GM12878 (cell line): ENCODE results near the gene RAP1GAP2. TPM values are rescaled to one million over a fixed set of nuclear protein-coding genes. Genes with fewer than 3 reads are reported as not detected.
"Not testable (repeated sequence)": the region's sequence is repeated elsewhere in the genome, so short reads cannot be mapped to it uniquely, and the experiment has no call there.

Experiments
- ATAC-seq: fragments of 200-7000 bp; cut with Tn5 transposase; 3 replicates; pipeline ENCODE4 v1.9.1; 2020; ENCODE audit warnings: mild to moderate bottlenecking, moderate library complexity
- BruUV-seq: library from RNA; stranded (reverse); fragments of 400-500 nt; replicated peaks from 2 replicates; lab custom pipeline; 2021; lab: Mats Ljungman, UMichigan
- CTCF ChIA-PET: fragments of 300-600 bp; sonication (Branson Sonifier 250); formaldehyde crosslinking; extraction: SDS; loops from one replicate; lab custom pipeline; 2021; ENCODE audit warnings: inconsistent platforms; lab: Yijun Ruan, JAX
- POLR2A ChIA-PET: fragments of 350-600 bp; formaldehyde crosslinking; extraction: SDS; loops from one replicate; lab custom pipeline; 2021; ENCODE audit warnings: inconsistent platforms; lab: Charles Lee
- RAD21 ChIA-PET: fragments of 300-600 bp; sonication (Branson Sonifier 250); formaldehyde crosslinking; loops from one replicate; lab custom pipeline; 2023; ENCODE audit warnings: antibody characterized with exemption; ENCODE audit not compliant: unreplicated experiment; lab: Charles Lee
- SMC1A ChIA-PET: fragments of 300-600 bp; sonication (Branson Sonifier 250); formaldehyde crosslinking; loops from one replicate; lab custom pipeline; 2023; ENCODE audit not compliant: unreplicated experiment, uncharacterized antibody; lab: Charles Lee
- DNase-seq: peaks from one replicate; pipeline ENCODE4 v3.0.0-alpha.2; 2011; ENCODE audit warnings: low read depth, low spot score
- FAIRE-seq: peaks from 3 replicates; lab custom pipeline; 2011; peaks lifted over from hg19 to GRCh38; lab: Jason Lieb, UNC
- H2AFZ ChIP-seq: 2 replicates; pipeline ENCODE4 v1.6.0; 2011; ENCODE audit warnings: low read depth, low read length, control low read depth; ENCODE audit not compliant: control insufficient read depth
- H3K27ac ChIP-seq: 2 replicates; pipeline ENCODE4 v1.5.1; 2011; ENCODE audit warnings: control low read depth; ENCODE audit not compliant: control insufficient read depth, insufficient read depth
- H3K27me3 ChIP-seq, 2 experiments: replicated peaks in 1 of 2; 2 replicates each; pipeline versions ENCODE4 v1.6.0 to v1.6.1; 2011; ENCODE audit warnings: low read length in 1 of 2; ENCODE audit not compliant: control insufficient read depth in 2 of 2, insufficient read depth in 2 of 2
- H3K36me3 ChIP-seq, 2 experiments: 2 replicates each; pipeline ENCODE4 v1.5.1; 2011; ENCODE audit warnings: low read length in 1 of 2; ENCODE audit not compliant: control insufficient read depth in 2 of 2, insufficient read depth in 2 of 2
- H3K4me1 ChIP-seq: 2 replicates; pipeline ENCODE4 v1.6.1; 2011; ENCODE audit warnings: mild to moderate bottlenecking, low read length, moderate library complexity, mixed read lengths; ENCODE audit not compliant: control insufficient read depth, insufficient read depth
- H3K4me2 ChIP-seq: 2 replicates; pipeline ENCODE4 v1.6.0; 2011; ENCODE audit warnings: control low read depth; ENCODE audit not compliant: control insufficient read depth, insufficient read depth
- H3K4me3 ChIP-seq: fragments of 200-600 bp; sonication (generic); 2 replicates; pipeline ENCODE4 v1.5.1; 2016
- H3K79me2 ChIP-seq: 2 replicates; pipeline ENCODE4 v1.6.0; 2011; ENCODE audit warnings: low read length; ENCODE audit not compliant: control insufficient read depth, insufficient read depth
- H3K9ac ChIP-seq: 2 replicates; pipeline ENCODE4 v1.8.0; 2011; ENCODE audit warnings: low read length, control low read depth, mixed read lengths; ENCODE audit not compliant: control insufficient read depth, insufficient read depth
- H3K9me3 ChIP-seq: replicated peaks from 3 replicates; pipeline ENCODE4 v1.5.1; 2011; ENCODE audit warnings: mild to moderate bottlenecking, low read length; ENCODE audit not compliant: control insufficient read depth, insufficient read depth
- H4K20me1 ChIP-seq: 2 replicates; pipeline ENCODE4 v1.6.0; 2011; ENCODE audit not compliant: control insufficient read depth, insufficient read depth
- CBFB ChIP-seq: IDR thresholded peaks from 2 replicates; pipeline ENCODE4 v1.6.1; 2016; ENCODE audit warnings: antibody characterized with exemption, low read depth
- IKZF2 ChIP-seq, 2 experiments: fragments of 450-650 bp; IDR thresholded peaks; 2 replicates each; pipeline ENCODE4 v1.6.1; 2017; ENCODE audit warnings: mild to moderate bottlenecking in 2 of 2, moderate library complexity in 2 of 2
- RAD51 ChIP-seq: fragments of 450-650 bp; IDR thresholded peaks from 2 replicates; pipeline ENCODE4 v1.6.1; 2016; ENCODE audit warnings: moderate library complexity, mild to moderate bottlenecking, inconsistent platforms
- STAT3 ChIP-seq: IDR thresholded peaks from 2 replicates; pipeline ENCODE4 v1.6.1; 2011; ENCODE audit warnings: low read depth, low read length, improper control_type of control experiment
- ZNF274 ChIP-seq: IDR thresholded peaks from one replicate; pipeline ENCODE4 v1.8.0; 2011; ENCODE audit not compliant: insufficient read length, insufficient read depth
- ZSCAN29 ChIP-seq: fragments of 450-650 bp; IDR thresholded peaks from 2 replicates; pipeline ENCODE4 v1.6.1; 2017; ENCODE audit warnings: mild to moderate bottlenecking, moderate library complexity
- WGBS: methylation state at CpG from one replicate; pipeline ENCODE4 v1.1.6; 2016; ENCODE audit warnings: low lambda C conversion rate; ENCODE audit not compliant: insufficient replicate concordance, insufficient coverage; ENCODE audit errors: missing lambda C conversion rate; 5-methylcytosine and 5-hydroxymethylcytosine counted together
- in situ Hi-C: fragments of 300-500 bp; cut with MboI; formaldehyde crosslinking; loops from 9 replicates; pipeline ENCODE4 v1.14.3; 2018; ENCODE audit warnings: mixed read lengths
- intact Hi-C: fragments of 100-400 bp; cut with micrococcal nuclease; formaldehyde crosslinking; loops from one replicate; pipeline ENCODE4 v1.14.2; 2022; ENCODE audit not compliant: unreplicated experiment
- polyA plus RNA-seq, 11 experiments: library from polyadenylated mRNA; depleted of rRNA in 4 of 11; unstranded in 6 of 11; stranded (reverse) in 5 of 11; fragments of >200 nt; fragmentation: Nextera tagmentation in 4 of 11; fragmentation: Illumina TruSeq in 1 of 11; extraction: Ambion mirVana in 4 of 11; extraction: Trizol in 1 of 11; gene quantifications; 1 replicate in 1 of 11; 2 replicates in 10 of 11; pipeline versions ENCODE4 v1.2.1 to v1.2.3, GENCODE V29; 2011 to 2016; ENCODE audit warnings: inconsistent platforms in 2 of 11, missing spikeins in 2 of 11, low read depth in 1 of 11
- total RNA-seq, 4 experiments: library from RNA; depleted of rRNA in 3 of 4; stranded (reverse); fragments of >200 nt in 3 of 4; fragmentation: Illumina TruSeq in 1 of 4; extraction: Trizol in 1 of 4; gene quantifications; 2 replicates each; pipeline versions ENCODE4 v1.2.1 to v1.2.3, GENCODE V29; 2013 to 2021
- TF ChIP-seq, protein P1 (sequence below): IDR thresholded peaks from 2 replicates; pipeline ENCODE4 v1.6.1; 2012; ENCODE audit warnings: low read depth, low read length, improper control_type of control experiment
- TF ChIP-seq, protein P2 (sequence below): fragments of 150-350 bp; IDR thresholded peaks from 2 replicates; pipeline ENCODE4 v1.6.1; 2016; ENCODE audit warnings: low read depth, low read length

The RAP1GAP2 gene
- total and polyA plus RNA-seq, 10 of the 15 experiments (the other 5 are each of a cell fraction or from before 2014, with no cell fraction given), result 0.03 to 0.95 (median 0.49) TPM; not detected in 2

DNA sequence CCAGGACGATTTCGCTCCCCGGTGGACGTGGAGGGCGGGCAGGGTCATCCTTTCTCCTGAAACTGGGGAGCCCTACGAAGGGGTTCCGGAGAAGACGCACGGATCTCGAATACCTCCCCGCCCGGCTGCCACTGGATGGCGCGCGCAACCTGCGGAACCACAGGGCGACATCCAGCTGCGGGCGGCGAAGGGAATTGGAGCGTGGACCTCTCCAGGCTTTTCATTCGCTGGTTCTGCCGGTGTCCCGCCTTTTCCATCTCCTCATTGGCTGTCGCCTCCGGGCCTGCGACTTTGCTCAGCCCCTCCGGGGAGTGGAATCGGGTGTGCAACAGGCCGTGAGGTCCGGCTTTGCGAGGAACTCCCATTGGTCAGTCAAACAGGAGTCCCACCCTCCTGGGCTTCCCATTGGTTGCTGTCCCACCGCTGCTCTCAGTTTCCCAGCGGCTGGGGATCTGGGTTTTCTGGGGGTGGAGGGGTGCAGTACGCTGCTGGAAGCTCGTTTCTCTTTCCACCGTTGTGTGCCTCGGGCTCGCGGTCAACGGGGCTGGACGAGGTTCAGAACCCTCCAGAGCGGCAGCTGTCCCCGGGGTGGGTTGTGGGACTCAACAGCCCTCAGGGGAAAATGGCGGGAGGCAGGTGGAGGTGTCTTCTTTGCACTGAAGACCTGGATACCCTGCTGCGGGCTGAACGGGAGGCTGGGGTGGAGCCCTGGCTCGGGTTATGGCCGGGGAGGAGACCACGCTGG is 252.7 kb downstream of the RAP1GAP2 start (continued):
- TF ChIP-seq RAD51, result no peak
- no peak for TF ChIP-seq IKZF2 (IDR thresholded peaks at IDR 0.05)

DNA sequence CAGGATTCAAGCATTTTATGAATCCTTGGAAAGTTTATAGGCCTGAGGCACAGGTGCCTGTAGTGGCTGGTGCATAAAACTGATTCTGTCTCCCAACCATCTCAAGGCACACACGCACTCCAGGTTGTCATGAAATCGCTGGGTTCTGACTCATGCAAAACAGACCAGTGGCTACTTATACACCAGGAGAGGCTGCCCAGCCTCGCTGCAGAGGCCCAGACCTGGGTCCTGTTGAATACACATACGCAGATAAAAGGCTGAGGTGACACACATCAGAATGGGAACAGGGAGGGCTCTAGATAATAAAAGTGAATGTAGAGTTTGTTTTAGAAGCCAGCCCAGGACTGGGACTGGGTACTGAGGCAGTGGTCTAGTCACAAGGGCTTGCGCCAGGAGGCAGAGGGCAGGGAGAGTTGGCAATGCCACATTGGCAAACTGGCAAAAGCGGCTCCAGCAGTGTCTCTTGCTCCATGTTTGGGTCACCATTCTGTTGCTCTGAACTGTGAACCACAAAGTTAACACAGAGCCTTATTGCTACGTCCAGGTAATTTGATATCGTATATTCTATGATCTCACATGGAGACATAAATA is 253.6 kb downstream of the RAP1GAP2 start:
- ChIA-PET SMC1A (no interaction called here), RAD21 (no interaction called here), CTCF (interaction anchor here (1.0 kb wide), 1 partner anchor 10 kb away, joined by 3 read pairs; no protein-coding TSS in a partner anchor), POLR2A (no interaction called here)
- Histone ChIP-seq H3K79me2 (no peaks in the 10 kb centered on the region), H3K4me1 (no peaks in the 10 kb centered on the region), H3K27ac (no peak overlapping the region), H3K27me3 (no peaks in the 10 kb centered on the region), H3K9me3 (no peaks in the 10 kb centered on the region), H4K20me1 (no peaks in the 10 kb centered on the region), H3K36me3 (no peaks in the 10 kb centered on the region), H2AFZ (no peak overlapping the region), H3K4me3 (no peak overlapping the region), H3K4me2 (peak overlapping the region; percentile 88; the same call in 1 of the 2 replicates), H3K9ac (no peak overlapping the region)
- no TSS peak for BruUV-seq
- TF ChIP-seq ZSCAN29 (no peak), ZNF274 (no peak), STAT3 (no peak), CBFB (no peak)
- TF ChIP-seq, protein P1, sequence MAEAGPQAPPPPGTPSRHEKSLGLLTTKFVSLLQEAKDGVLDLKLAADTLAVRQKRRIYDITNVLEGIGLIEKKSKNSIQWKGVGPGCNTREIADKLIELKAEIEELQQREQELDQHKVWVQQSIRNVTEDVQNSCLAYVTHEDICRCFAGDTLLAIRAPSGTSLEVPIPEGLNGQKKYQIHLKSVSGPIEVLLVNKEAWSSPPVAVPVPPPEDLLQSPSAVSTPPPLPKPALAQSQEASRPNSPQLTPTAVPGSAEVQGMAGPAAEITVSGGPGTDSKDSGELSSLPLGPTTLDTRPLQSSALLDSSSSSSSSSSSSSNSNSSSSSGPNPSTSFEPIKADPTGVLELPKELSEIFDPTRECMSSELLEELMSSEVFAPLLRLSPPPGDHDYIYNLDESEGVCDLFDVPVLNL, result no peak
- TF ChIP-seq, protein P2, sequence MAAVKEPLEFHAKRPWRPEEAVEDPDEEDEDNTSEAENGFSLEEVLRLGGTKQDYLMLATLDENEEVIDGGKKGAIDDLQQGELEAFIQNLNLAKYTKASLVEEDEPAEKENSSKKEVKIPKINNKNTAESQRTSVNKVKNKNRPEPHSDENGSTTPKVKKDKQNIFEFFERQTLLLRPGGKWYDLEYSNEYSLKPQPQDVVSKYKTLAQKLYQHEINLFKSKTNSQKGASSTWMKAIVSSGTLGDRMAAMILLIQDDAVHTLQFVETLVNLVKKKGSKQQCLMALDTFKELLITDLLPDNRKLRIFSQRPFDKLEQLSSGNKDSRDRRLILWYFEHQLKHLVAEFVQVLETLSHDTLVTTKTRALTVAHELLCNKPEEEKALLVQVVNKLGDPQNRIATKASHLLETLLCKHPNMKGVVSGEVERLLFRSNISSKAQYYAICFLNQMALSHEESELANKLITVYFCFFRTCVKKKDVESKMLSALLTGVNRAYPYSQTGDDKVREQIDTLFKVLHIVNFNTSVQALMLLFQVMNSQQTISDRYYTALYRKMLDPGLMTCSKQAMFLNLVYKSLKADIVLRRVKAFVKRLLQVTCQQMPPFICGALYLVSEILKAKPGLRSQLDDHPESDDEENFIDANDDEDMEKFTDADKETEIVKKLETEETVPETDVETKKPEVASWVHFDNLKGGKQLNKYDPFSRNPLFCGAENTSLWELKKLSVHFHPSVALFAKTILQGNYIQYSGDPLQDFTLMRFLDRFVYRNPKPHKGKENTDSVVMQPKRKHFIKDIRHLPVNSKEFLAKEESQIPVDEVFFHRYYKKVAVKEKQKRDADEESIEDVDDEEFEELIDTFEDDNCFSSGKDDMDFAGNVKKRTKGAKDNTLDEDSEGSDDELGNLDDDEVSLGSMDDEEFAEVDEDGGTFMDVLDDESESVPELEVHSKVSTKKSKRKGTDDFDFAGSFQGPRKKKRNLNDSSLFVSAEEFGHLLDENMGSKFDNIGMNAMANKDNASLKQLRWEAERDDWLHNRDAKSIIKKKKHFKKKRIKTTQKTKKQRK, result no peak
- in situ Hi-C loops (no loop called here), intact Hi-C loops (loop anchor here (10.0 kb wide), 2 partner anchors 595 to 685 kb away; no protein-coding TSS in a partner anchor)
- 84% methylated on average over 8 of the region's 8 CpGs for WGBS
- DNase-seq, result no peak
- no peak for ATAC-seq
- no peak for FAIRE-seq

DNA sequence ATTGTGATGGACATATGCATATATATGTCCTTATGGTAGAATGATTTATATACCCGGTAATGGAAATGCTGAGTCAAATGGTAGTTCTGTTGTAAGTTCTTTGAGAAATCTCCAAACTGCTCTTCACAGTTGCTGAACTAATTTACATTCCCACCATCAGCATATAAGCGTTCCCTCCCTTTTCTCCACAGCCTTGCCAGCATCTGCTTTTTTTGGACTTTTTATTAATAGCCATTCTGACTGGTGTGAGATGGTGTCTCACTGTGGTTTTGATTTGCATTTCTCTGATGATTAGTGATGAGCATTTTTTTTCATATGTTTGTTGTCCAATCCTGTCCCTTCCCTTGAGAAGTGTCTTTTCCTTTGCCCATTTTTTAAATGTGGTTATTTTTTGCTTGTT is 258.6 kb downstream of the RAP1GAP2 start:
- H3K27ac ChIP-seq, H4K20me1 ChIP-seq, H3K9me3 ChIP-seq, H3K79me2 ChIP-seq, RAD21 ChIA-PET, H3K4me2 ChIP-seq, H3K9ac ChIP-seq, CTCF ChIA-PET, H2AFZ ChIP-seq, H3K27me3 ChIP-seq, in situ Hi-C loops, DNase-seq, POLR2A ChIA-PET, ATAC-seq, FAIRE-seq, SMC1A ChIA-PET, H3K4me3 ChIP-seq, H3K36me3 ChIP-seq, H3K4me1 ChIP-seq, intact Hi-C loops, BruUV-seq: not testable (repeated sequence)
- WGBS, result 0% methylated on average over 1 of the region's 2 CpGs
